Suppressor macrophage treated with lipopolysaccharide for 4 hours (primary cell): ENCODE measurements around the gene ROBO1.

Source experiments
- DNase-seq: peaks from one replicate; pipeline ENCODE4 v3.0.0-alpha.2; 2020

The ROBO1 gene

DNA sequence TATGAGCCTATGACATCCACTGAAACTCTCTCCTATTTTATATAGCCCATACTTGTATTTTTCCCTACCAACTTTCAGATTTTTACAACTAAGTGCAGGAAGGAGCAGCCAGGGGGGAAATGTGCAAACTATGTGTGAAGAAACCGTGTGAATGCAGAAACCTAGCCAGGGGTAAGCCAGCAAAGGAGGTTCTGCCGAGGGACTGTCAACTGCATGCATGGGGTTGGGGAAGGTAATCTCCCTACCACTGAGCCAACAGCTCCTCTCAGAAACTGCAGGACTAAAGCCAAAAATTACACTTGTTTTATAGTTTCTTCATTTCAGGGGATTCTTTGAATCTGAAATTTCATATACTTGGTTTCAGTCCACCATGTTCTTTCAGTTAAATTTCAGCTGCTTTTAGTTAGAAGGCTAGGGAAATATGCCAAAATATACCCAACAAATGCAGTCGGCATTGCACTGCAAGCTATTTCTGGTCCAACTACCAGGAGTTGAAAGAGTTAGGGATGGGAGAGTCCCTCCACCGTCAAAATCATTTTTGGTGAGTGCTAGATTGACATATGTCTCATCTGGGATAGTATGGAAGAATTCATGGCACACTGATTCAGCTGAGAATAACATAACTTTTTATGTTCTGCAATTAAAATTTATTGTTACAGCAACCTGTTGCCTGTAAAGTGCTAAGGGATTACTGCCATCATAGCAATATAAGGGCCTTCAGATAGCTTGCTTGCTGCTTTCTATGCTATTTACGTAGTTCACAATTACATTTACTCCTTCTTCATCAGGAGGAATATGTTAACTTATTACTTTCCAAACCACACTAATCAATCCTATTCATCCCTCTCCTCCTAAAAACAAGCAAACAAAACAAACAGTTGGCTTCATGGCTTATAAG, 904.2 kb downstream of the ROBO1 start:
- no peak for DNase-seq

DNA sequence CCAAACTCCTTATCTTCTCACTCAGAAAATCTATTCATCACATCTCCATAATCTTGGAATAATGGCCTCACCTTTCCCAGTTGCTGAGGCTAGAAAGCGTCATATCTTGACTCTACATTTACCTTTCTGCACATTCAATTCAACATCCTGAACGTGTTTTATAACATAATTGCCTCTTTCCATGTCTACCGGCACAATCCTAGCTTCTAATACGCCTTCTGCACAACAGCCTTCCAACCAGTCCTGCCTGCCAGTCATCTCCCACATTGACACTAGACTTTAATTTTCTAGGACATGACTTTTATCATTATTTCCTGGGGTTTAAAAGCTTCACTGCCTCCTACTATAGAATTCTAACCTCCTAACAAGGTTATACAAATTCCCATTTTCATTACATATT, 906.6 kb downstream of the ROBO1 start:
- no peak for DNase-seq

DNA sequence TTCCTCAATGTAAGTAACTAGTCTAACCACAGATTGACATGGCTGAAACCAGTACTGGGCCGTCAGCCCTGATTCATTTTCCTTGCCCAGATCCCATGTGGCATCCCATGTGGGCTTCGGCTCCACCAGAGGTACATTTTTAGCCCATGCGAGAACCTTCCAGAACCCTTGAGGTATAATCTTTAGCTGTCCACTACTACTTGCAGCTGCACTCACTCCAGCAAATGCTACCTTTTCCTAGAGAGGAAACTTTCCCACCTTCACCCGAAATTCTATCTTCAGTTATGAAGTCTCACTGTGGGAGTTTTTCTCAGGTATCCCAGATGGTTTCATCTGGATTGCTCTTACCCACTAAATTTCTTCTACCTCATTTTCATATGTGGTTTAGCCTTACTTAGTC, 907.2 kb downstream of the ROBO1 start:
- no peak for DNase-seq

DNA sequence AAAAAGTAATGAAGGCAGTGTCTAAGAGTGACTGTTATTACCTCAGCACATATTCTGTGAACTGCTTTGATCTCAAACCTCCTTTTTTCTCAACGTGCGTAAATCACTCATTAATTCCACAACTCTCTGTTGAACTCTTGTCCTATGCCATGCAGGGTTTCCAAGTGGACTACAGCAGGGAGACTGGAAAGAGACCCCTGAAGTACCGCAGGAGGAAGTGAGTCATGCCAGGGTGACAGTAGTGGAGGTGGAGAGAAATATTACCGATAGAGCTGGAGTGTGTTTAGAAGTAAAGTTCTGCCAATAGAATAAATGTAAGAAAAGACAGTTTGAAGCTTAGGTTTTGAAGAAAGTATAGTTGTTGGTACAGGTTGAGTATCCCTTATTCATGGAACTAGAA, 908.9 kb downstream of the ROBO1 start:
- no peak for DNase-seq

DNA sequence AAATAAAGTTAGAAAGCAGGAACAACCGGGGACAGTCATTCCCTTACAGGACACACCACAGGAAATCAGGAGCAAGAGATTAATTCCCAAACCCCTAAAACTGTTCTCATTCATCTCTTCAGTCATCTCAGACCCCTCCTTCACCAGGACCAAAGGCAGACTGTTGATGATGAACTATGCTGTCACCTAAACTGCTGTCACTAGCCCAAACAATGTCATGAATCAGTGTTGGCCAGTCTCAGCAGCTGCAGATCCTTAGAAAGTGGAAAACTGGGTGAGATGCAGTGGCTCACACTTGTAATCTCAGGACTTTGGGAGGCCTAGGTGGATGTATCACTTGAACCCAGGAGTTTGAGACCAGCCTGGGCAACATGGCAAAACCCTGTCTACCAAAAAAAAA, 909.6 kb downstream of the ROBO1 start:
- no peak for DNase-seq

DNA sequence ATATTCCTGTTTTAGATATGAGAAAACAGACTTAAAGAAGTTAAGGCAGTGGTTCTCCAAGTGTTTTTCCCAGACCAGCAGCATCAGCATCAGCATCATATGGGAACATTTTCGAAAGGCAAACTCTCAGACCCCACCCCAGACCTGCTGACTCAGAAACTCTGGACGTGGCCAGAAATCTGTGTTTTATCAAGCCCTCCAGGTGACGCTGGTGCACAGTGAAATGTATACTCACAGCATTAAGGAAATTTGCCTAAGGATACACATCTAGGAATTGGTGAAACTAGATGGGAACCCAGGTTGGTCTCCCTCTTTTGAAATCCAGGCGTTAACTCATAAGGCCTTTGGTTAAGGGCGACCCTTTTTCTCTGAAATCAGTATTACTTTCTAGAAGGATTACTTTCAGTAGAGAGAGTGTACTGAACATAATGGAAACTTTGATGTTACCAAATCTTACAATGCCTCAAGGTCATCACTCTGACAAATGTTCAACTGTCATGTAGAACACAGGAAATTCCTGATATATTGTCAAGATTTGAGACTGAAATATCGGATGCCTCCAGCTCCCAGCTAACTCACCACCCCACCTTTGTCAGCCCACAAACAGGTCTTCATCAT, 910.2 kb downstream of the ROBO1 start:
- no peak for DNase-seq

DNA sequence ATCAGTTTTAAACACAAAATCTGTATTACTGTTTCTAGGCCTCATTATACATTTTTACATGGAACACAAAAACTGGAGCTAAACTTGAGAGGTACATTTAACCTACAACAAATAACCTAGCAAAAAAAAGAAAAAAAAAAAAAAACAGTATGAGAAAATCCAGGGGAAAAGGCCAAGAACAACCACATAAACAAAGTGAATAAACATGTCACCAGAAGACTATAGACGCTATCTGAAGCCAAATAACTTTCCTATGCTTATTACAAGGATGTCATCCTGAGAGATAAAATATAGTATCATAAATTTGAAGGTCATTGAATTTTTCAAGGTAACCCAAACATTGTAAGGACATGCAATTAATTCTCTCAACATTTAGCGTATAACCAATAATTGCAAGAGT, 911.6 kb downstream of the ROBO1 start:
- no peak for DNase-seq

DNA sequence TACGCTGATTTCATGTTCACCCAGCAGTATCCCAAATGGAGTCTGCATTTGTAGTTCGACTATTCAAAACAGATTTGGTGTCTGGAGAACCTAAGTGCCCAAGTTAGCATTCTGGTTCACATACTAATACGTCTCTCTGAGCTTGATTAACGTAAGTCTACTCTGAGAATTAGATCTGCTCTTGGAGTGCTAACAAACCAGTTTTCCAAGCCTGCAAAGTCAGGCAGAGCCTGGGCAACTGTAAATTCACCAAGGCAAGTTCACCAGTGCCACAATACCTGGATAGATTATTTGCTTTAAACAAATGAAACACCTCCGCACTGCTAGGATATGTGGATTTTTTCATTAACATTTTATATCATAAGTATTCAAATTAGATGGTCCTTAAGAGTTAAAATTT, 912.6 kb downstream of the ROBO1 start:
- DNase-seq: no peak

DNA sequence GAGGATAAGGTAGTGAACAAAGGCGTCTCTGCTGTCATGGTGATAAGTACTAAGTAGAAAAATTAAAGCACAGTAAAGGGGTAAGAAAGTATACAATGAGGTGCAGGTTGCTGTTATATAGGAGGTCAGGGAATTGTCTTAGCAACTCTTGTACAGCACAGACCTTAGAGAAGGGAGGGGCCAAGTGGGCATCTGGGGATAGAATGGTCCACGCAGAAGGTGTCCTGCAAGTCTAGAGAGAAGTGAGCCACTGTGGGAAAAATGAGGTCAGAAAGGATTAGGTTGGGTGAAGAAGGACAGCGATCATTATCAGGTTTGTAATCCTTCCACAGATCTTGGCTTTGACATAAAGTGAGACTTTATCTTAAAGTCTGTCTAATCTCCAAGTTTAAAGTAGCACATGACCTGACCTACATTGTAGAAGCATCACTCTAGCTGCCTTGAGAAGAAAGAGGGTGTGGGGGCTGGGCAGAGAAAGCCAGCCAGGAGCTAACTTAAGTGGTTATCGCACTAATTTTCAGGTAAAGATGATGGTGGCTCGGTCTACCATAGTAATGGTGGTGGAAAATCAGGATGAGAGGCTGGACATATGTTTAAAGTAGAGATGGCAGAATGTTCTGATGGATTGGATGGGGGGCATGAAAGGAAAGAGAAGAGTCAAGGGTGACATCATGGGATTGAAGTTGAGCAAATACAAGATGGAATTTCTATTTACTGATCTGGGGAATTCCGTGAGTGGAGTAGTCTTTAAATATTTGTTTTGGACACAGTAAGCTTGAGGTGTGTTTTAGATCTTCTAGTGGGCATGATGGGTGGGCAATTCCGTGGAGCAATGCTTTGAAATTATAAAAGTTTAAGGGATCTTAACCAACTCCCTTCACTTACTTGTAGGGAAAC, 919.2 kb downstream of the ROBO1 start:
- no peak for DNase-seq

DNA sequence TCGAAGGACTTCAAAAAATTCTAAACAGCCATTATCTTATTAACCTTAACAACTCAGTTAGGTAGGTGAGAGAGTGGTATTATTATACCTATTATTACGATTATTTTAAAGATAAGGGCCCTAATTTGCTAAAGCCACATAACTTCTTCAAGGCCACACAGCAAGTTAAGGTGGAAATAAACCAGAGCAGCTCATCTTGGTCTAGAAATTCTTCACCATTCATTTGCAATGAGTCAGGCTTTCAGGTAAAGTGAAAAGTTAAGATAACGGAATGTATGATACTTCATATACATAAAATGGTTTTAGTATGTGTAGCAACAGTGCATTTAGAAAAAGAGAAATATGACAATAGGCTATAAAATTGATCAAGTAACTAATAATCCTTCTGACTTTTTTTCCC, 920.2 kb downstream of the ROBO1 start:
- no peak for DNase-seq

DNA sequence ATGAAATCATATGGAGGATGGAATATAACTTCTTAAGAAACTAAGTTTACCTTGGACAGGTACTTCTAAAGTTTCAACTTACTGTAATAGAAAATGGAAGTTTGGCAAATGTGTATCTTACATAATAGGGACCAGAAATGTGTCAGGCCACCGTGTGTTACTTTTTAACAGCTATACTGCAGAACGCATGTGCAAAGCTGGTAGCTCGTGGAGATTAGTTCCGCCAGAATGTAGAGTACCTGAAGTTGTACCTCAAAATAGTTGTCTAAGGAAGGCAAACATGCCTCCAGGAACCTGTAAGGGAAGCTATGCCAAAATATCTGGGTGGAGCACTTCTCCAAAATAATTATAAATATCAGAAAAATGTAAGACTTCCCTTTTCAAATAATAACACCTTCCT, 920.6 kb downstream of the ROBO1 start:
- DNase-seq: no peak

DNA sequence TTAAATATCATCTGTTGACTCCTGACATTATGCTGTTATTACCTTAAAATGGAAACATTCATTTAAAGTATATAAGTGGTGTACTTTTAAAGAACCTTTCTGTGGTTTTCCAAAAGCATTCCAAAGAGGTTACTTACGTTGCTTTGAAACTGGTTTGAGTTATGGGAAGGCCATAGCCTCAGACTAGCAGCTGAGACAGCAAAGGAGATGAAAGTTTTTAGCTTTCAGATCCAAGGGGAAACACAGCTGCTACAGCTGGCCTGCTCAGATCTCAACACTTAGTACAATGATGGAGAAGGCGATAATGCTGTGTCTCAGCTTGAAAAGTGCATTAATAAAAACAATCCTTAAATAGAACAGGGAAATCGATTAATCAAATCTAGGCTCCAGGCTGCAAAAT, 921.1 kb downstream of the ROBO1 start:
- DNase-seq: no peak

DNA sequence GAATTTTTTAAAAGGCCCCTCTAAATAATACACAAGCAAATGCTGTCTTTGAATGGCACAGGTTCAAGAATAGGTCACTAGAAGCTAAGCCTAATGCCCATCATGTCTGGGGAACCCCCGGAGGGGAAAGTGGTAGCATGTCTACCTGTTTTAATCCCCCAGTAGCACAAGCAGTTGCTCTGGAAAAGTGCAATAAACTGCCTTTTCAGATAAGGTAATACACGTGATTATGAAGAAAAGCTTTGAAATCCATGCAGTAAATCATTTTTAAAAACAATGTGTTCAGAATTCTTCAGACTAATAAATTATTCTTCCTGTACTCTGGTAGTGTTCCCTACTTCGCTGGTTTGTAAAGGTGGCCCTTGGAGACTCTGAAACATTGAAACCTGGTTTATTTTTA, 922.2 kb downstream of the ROBO1 start:
- no peak for DNase-seq

DNA sequence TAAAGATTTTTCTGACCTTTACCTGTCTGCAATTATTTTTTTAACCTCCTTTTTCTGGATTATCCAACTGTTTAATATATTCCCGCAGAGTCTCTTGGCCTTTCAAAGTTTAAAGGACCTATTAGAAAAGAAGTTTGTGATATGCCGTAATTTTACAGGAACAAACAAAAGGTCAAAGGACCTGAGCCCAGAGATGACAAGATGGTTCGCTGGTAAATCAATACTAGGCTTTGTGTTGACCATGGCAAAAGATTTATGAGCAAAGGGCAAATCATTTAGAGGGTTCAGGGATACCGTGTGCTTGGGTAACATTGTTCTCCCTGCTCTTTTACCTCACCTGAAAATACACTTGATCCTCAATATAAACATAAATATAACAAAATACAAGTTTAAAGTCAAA, 923.5 kb downstream of the ROBO1 start:
- no peak for DNase-seq

DNA sequence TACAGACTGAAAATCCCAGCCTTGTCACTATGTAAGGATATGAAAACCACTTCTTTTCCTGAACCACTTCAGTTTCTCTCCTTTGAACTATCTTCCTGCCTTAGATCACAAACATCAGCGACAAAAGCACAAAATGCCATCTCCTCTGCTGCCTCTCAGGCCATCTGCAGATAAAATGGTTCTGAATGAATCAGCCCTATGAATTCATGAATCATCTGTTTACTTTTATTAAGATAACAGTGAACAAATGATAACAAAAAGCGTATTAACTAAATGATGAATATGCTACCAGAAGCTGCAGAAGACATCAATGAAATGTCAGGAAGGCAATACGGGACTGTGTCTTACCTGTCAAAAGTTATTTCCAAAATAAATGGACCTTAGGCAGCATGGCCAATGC, 928.1 kb downstream of the ROBO1 start:
- DNase-seq: no peak

DNA sequence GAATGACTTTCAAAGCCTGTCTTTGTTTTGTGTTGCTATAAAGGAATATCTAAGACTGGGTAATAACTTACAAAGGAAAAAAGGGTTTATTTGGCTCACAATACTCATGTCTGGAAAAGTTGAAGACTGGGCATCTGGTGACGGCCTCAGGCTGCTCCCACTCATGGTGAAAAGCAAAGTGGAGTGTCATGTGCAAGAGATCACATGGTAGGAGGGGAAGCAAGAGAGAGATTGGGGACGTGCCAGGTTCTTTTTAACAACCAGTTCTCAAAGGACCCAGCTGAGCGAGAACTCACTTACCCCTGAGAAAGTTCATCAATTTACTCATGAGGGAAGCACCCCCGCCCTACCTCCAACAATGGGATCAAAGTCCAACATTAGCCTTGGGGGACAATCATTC, 929.4 kb downstream of the ROBO1 start:
- no peak for DNase-seq

DNA sequence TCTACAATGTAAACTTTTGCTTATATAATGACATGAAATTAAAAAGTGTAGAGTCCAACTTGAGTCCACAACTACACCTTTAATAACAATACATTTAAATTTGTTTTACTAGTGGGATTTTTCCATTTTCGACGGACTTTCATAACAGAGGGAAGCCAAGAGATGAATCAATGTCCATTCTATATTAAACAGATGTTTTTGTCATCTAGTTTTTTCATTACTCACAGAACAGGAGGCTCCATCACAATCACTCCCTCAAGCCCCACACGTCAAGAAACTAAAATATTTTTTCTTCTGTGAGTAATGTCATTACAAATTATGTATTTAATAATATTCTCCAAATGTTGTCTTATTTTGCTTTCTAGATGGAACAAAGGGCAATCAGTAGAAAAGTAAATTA, 932.9 kb downstream of the ROBO1 start:
- DNase-seq: no peak

DNA sequence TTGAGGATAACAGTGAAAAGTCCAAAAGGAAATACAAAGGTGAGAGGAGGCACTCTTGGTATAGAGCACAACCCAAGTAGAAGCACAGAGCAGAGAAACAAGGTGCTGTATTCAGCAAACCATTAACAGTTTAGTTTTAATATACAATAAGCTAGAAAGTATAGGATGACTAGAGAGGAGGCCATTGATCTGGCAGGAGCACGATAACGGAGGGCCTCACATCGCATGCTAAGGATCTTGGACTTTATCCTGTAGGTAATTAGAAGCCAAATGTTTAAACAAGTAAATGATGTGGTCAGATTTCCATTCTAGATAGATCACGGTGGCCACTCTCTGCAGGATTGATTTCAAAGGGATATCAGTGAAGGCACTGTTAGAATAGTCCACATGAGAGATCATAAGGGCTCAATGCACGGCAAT, 935.0 kb downstream of the ROBO1 start:
- DNase-seq: no peak

DNA sequence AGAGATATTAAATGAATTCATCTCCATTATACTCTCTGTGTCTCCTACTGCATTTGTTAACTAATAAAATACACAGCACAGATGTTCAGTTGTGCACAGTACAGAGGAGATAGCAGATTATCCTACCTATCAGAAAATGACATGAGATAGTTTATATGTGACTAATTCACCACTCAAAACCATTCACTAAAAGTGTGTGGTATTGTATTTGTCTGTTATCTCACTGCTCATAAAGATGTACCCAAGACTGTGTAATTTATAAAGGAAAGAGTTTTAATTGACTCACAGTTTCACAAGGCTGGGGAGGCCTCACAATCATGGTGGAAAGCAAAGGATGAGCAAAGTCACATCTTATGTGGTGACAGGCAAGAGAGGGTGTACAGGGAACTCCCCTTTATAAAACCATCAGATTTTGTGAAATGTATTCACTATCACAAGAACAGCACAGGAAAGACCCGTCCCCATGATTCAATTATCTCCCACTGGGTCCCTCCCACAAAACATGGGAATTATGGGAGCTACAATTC, 936.3 kb downstream of the ROBO1 start:
- DNase-seq: no peak

DNA sequence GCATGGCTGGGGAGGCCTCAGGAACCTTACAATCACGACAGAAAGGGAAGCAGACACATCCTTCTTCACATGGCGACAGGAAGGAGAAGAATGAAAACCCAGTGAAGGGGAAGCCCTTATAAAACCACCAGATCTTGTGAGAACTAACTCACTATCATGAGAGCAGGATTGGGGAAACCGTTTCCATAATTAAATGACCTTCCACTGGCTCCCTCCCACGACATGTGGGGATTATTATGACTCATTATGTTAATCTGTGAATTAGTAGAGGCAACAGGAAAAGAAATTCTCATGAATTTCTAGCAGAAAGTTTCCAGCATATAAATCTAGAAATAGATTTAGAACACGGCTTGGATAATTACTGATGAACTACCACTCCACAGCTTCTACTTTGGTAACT, 937.3 kb downstream of the ROBO1 start:
- no peak for DNase-seq

DNA sequence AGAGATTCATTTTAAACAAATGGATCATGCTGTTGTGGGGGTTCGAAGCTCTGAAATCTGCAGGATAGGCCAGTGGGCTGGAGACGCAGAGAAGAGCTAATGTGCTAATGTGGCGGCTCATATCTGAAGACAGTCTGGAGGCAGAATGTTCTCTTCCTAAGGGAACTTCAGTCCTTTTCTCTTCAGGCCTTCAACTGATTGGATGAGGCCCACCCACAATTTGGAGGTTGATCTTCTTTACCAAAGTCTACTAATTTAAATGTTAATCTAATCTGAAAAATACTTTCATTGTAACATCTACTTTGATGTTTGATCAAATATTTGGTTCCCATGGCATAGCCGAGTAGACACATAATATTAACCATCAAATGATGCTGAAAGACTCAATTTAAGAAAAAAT, 940.2 kb downstream of the ROBO1 start:
- DNase-seq: no peak

DNA sequence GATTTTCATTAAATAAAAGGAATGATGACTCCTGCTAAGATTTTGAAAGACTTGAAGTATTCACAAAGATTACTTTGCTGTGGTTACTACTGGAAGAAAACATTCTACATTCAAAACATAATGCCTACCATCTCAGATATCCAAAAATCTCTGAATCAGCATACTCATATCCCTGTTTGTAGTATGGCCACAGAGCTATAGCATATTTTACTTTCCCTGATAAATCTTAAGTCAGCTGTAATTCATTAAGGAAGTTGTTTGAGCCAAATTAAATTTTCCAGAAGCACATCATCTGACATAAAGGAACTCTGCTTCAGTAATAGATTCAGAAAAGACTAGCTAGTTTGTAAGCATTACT, 942.0 kb downstream of the ROBO1 start:
- DNase-seq: no peak

DNA sequence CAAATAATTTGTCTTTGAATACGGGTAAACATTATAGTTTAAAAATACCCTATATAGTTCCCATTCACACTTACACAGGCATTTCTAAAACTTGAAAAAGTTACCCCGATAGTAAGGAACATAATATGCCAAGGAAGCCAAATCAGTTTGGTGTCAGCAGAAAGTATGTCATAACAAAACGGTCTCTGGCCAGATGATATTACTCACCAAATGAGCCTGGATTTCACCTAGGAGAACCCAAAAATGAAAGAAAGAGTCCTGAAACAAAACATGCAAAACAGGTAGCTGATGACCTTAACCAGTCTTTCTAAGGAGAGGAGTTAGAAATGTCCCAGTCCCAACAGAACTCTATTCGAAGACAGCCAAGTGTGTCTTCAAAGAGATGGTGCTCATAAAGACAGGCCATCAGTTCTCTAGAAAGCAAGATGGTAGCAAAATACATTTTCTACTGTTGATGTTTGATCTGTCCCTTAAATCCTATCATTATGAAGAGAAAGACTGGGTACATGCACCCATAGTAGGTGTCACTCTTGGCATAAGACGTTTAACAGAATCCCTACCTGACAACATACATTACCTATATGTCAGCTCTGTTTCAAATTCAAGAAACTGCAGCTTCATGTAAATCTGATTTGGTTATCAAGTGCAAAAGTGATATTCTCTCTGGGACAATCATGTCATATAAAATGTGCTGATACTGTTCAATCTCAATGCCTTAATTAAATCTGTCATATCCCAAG, 942.5 kb downstream of the ROBO1 start:
- no peak for DNase-seq
